ENCODE results near the gene PTPRU.

GRCh38 chr1:29352719-29353420 lies 116.5 kb downstream of the PTPRU start:
- TF ChIP-seq CTCF (conservative IDR thresholded peaks at IDR 0.05; ENCODE audit: low read length) (no peak), EZH2phosphoT487 (IDR thresholded peaks at IDR 0.05; ENCODE audit: borderline replicate concordance) (no peak)

Measured in Loucy (cell line).